Left ventricle myocardium inferior (tissue), 1 donor: Measurements from ENCODE around the gene PTMS. TPM values are rescaled to one million over a fixed set of nuclear protein-coding genes. Genes with fewer than 3 reads are reported as not detected.
A peak's percentile ranks its signal among the peaks of the same experiment; 100 is the strongest.

Source experiments
- DNase-seq: peaks from one replicate; pipeline ENCODE4 v3.0.0-alpha.2; 2020
- H3K27ac ChIP-seq: fragments of 200-600 bp; replicated peaks from 2 replicates; pipeline ENCODE4 v1.8.0; 2021
- H3K27me3 ChIP-seq: fragments of 200-600 bp; 2 replicates; pipeline ENCODE4 v1.8.0; 2021; ENCODE audit warnings: low read depth
- H3K36me3 ChIP-seq: fragments of 200-600 bp; 2 replicates; pipeline ENCODE4 v1.8.0; 2021
- H3K4me1 ChIP-seq: fragments of 200-600 bp; 2 replicates; pipeline ENCODE4 v1.8.0; 2021
- H3K4me3 ChIP-seq: fragments of 200-600 bp; 2 replicates; pipeline ENCODE4 v1.8.0; 2021; ENCODE audit warnings: mild to moderate bottlenecking, moderate library complexity
- H3K9me3 ChIP-seq: fragments of 200-600 bp; replicated peaks from 2 replicates; pipeline ENCODE4 v1.8.0; 2021
- CTCF ChIP-seq: fragments of 200-600 bp; IDR thresholded peaks from 2 replicates; pipeline ENCODE4 v1.8.0; 2021; ENCODE audit warnings: antibody characterized with exemption, mild to moderate bottlenecking, borderline replicate concordance
- intact Hi-C: fragments of 100-400 bp; cut with micrococcal nuclease; formaldehyde crosslinking; loops from one replicate; pipeline ENCODE4 v1.11.0; 2022
- total RNA-seq: library from RNA; stranded (reverse); fragmentation: NEBNext Ultra II Directional; extraction: Animal tissue kit (Norgen Biotek cat#: 25700); gene quantifications from one replicate; pipeline ENCODE4 v1.2.1, GENCODE V29; 2021
- donor health status: DM: no; HTN: yes; CAD: no; lungs with severe emphysema.

The PTMS gene
- total RNA-seq, 1 donor from 2014 or later, result 104 TPM

- no peak for DNase-seq
- Histone ChIP-seq H3K9me3 (no peaks in the 10 kb centered on the region), H3K27ac (no peak overlapping the region), H3K27me3 (no peaks in the 10 kb centered on the region), H3K4me1 (peaks cover 32% of the 10 kb centered on the region), H3K36me3 (peaks cover 54% of the 10 kb centered on the region), H3K4me3 (no peak overlapping the region)
- no peak for TF ChIP-seq CTCF
- intact Hi-C loops, result loop anchor here (5.0 kb wide), 1 partner anchor 79 kb away; the partner anchor contains the start of gene P3H3
Observed at GRCh38 chr12:6748761-6749160, 17.4 kb upstream of the PTMS start.

GRCh38 chr12:6750506-6750905 lies 15.7 kb upstream of the PTMS start:
- Histone ChIP-seq H3K9me3 (no peaks in the 10 kb centered on the region), H3K27ac (no peak overlapping the region), H3K27me3 (no peaks in the 10 kb centered on the region), H3K4me3 (no peak overlapping the region), H3K4me1 (peaks cover 30% of the 10 kb centered on the region), H3K36me3 (peaks cover 54% of the 10 kb centered on the region)
- DNase-seq, result no peak
- TF ChIP-seq CTCF, result no peak
- intact Hi-C loops, result no loop called here

GRCh38 chr12:6751767-6752166 lies 14.4 kb upstream of the PTMS start:
- intact Hi-C loops, result no loop called here
- Histone ChIP-seq H3K27me3 (no peaks in the 10 kb centered on the region), H3K4me3 (peak overlapping the region; percentile 99), H3K27ac (peak overlapping the region; percentile 100), H3K36me3 (peaks cover 50% of the 10 kb centered on the region), H3K4me1 (peaks cover 24% of the 10 kb centered on the region), H3K9me3 (no peaks in the 10 kb centered on the region)
- no peak for DNase-seq
- no peak for TF ChIP-seq CTCF

GRCh38 chr12:6752167-6752920 lies 13.8 kb upstream of the PTMS start:
- Histone ChIP-seq H3K4me3 (peak overlapping the region; percentile 99), H3K27me3 (no peaks in the 10 kb centered on the region), H3K9me3 (no peaks in the 10 kb centered on the region), H3K4me1 (peaks cover 30% of the 10 kb centered on the region), H3K36me3 (peaks cover 44% of the 10 kb centered on the region), H3K27ac (peak overlapping the region; percentile 100)
- no peak for TF ChIP-seq CTCF
- intact Hi-C loops, result no loop called here
- DNase-seq, result peak; percentile 55

- Histone ChIP-seq H3K9me3 (no peaks in the 10 kb centered on the region), H3K27me3 (no peaks in the 10 kb centered on the region), H3K36me3 (peaks cover 36% of the 10 kb centered on the region), H3K4me3 (peak within 1 kb of the TSS; percentile 99), H3K27ac (peak within 1 kb of the TSS; percentile 100), H3K4me1 (peaks cover 32% of the 10 kb centered on the region)
- no peak for TF ChIP-seq CTCF
- DNase-seq, result peak; percentile 98
- intact Hi-C loops, result no loop called here
Observed at GRCh38 chr12:6752921-6753771, 13.0 kb upstream of the PTMS start, which contains the start of gene MLF2. TSS of gene MLF2 (minus strand) at chr12:6753141. CDS start at chr12:6752334, 807 bp downstream.
